ENCODE data around the gene HCAR1. TPM values are rescaled to one million over a fixed set of nuclear protein-coding genes. Genes with fewer than 3 reads are reported as not detected.
"Not testable (repeated sequence)": the region's sequence is repeated elsewhere in the genome, so short reads cannot be mapped to it uniquely, and the experiment has no call there.

The HCAR1 gene
- total RNA-seq, 2 donors from 2014 or later: 0.12 TPM; not detected in 1

GRCh38 chr12:122684297-122684813 lies 46.3 kb downstream of the HCAR1 start:
- H3K27ac ChIP-seq: no peak overlapping the region
- no peaks in the 10 kb centered on the region for H3K9me3 ChIP-seq
- TF ChIP-seq CTCF (IDR thresholded peaks at IDR 0.05): no peak
- H3K4me3 ChIP-seq: no peak overlapping the region
- H3K4me1 ChIP-seq: no peaks in the 10 kb centered on the region
- H3K27me3 ChIP-seq: no peaks in the 10 kb centered on the region
- no peaks in the 10 kb centered on the region for H3K36me3 ChIP-seq
- no peak for DNase-seq (ENCODE audit: low spot score)

- no peaks in the 10 kb centered on the region for H3K4me1 ChIP-seq
- no peak for DNase-seq (ENCODE audit: low spot score)
- no peak for TF ChIP-seq CTCF (IDR thresholded peaks at IDR 0.05)
- H3K27me3 ChIP-seq: no peaks in the 10 kb centered on the region
- H3K9me3 ChIP-seq: no peaks in the 10 kb centered on the region
- H3K36me3 ChIP-seq: no peaks in the 10 kb centered on the region
- no peak overlapping the region for H3K4me3 ChIP-seq
- no peak overlapping the region for H3K27ac ChIP-seq
These were observed 48.8 kb downstream of the HCAR1 start for GRCh38 chr12:122681814-122682213.

GRCh38 chr12:122680989-122681388 lies 49.7 kb downstream of the HCAR1 start:
- not testable (repeated sequence) for H3K27me3 ChIP-seq; DNase-seq (ENCODE audit: low spot score); H3K4me3 ChIP-seq; H3K4me1 ChIP-seq; H3K36me3 ChIP-seq; H3K27ac ChIP-seq; H3K9me3 ChIP-seq

- H3K4me1 ChIP-seq; H3K36me3 ChIP-seq; H3K27me3 ChIP-seq; H3K9me3 ChIP-seq; H3K4me3 ChIP-seq; H3K27ac ChIP-seq; DNase-seq (ENCODE audit: low spot score): not testable (repeated sequence)
These were observed 53.9 kb downstream of the HCAR1 start for GRCh38 chr12:122676781-122677180.

Other genes starting within 250 kb of the HCAR1 start
- gene ZCCHC8, start 229.9 kb downstream of the HCAR1 start, total RNA-seq: 1 to 10 TPM; 7.5 to 9.6 TPM
- 10 to 100 TPM; 35.6 to 36.6 TPM for gene RSRC2, start 203.9 kb downstream of the HCAR1 start, total RNA-seq
- 1 to 10 TPM; 2.2 to 3.0 TPM for gene KNTC1, start 203.6 kb downstream of the HCAR1 start, total RNA-seq
- under 1 TPM in 1 of 2 donors, not detected in 1; 0.79 TPM for gene HCAR2, start 27.5 kb downstream of the HCAR1 start, total RNA-seq
- gene HCAR3, start 14.0 kb downstream of the HCAR1 start, total RNA-seq: not detected
- 10 to 100 TPM; 14.7 to 16.1 TPM for gene DENR, start 22.0 kb upstream of the HCAR1 start, total RNA-seq
- gene CCDC62, start 43.7 kb upstream of the HCAR1 start, total RNA-seq: under 1 TPM; 0.48 to 0.67 TPM
- gene HIP1R, start 104.6 kb upstream of the HCAR1 start, total RNA-seq: 10 to 100 TPM; 32.4 to 43.8 TPM
- gene VPS37B, start 165.3 kb upstream of the HCAR1 start, total RNA-seq: 10 to 100 TPM; 28.5 to 41.1 TPM
- gene ABCB9, start 235.6 kb upstream of the HCAR1 start, total RNA-seq: 1 to 10 TPM; 4.9 to 5.7 TPM
- 1 to 10 TPM; 4.9 to 6.8 TPM for gene OGFOD2, start 244.4 kb upstream of the HCAR1 start, total RNA-seq
- gene ARL6IP4, start 249.8 kb upstream of the HCAR1 start, total RNA-seq: 100 to 1,000 TPM; 157 to 284 TPM